Measurements from ENCODE around the gene ITIH4. TPM values are rescaled to one million over a fixed set of nuclear protein-coding genes. Genes with fewer than 3 reads are reported as not detected.

Gene ITIH4
- total and polyA plus RNA-seq, 10 of the 15 experiments (the other 5 are each of a cell fraction or from before 2014, with no cell fraction given) = 0.64 to 4.1 (median 1.3) TPM

GRCh38 chr3:52866427-52866826 is 36.0 kb upstream of the ITIH4 start:
- BruUV-seq (replicated peaks) = no TSS peak
- Histone ChIP-seq H3K9ac (ENCODE audit: control insufficient read depth, insufficient read depth, low read length) (no peak overlapping the region), H2AFZ (ENCODE audit: control insufficient read depth, low read depth, low read length) (no peak overlapping the region), H4K20me1 (ENCODE audit: control insufficient read depth, insufficient read depth) (no peaks in the 10 kb centered on the region), H3K4me1 (ENCODE audit: control insufficient read depth, insufficient read depth, low read length) (no peaks in the 10 kb centered on the region), H3K9me3 (replicated peaks; ENCODE audit: control insufficient read depth, insufficient read depth, low read length) (peaks cover 5% of the 10 kb centered on the region; the same call in 1 of the 3 replicates), H3K4me3 (no peak overlapping the region), H3K4me2 (ENCODE audit: control insufficient read depth, insufficient read depth) (no peak overlapping the region), H3K36me3 (ENCODE audit: control insufficient read depth in 2 of 2, insufficient read depth in 2 of 2, low read length in 1 of 2) (peaks cover 0 to 1% of the 10 kb centered on the region in 2 experiments; a peak in 2 of 4 replicates), H3K27ac (ENCODE audit: control insufficient read depth, insufficient read depth) (no peak overlapping the region), H3K79me2 (ENCODE audit: control insufficient read depth, insufficient read depth, low read length) (no peaks in the 10 kb centered on the region), H3K27me3 (replicated peaks in 1 of 2; ENCODE audit: control insufficient read depth in 2 of 2, insufficient read depth in 2 of 2, low read length in 1 of 2) (no peaks in the 10 kb centered on the region)
- no peak for TF ChIP-seq SMARCA5 (IDR thresholded peaks at IDR 0.05)
- TF ChIP-seq POLR2AphosphoS5 (IDR thresholded peaks at IDR 0.05; ENCODE audit: low read length) = no peak
- DNase-seq (ENCODE audit: low read depth, low spot score) (no peak), ATAC-seq (no peak), FAIRE-seq (no peak)
- in situ Hi-C loops (cut with MboI) (no loop called here), intact Hi-C loops (cut with micrococcal nuclease; ENCODE audit: unreplicated experiment) (no loop called here)
- POLR2A ChIA-PET = no interaction called here
- RAD21 ChIA-PET (ENCODE audit: unreplicated experiment) = no interaction called here
- SMC1A ChIA-PET (ENCODE audit: uncharacterized antibody, unreplicated experiment) = no interaction called here
- WGBS (ENCODE audit: insufficient coverage, insufficient replicate concordance, low lambda C conversion rate, missing lambda C conversion rate) = 89% methylated on average over 12 of the region's 12 CpGs
- CTCF ChIA-PET = interaction anchor here (0.8 kb wide), 1 partner anchor 68 kb away, joined by 3 read pairs; no protein-coding TSS in a partner anchor

GRCh38 chr3:52865994-52866393 is 35.5 kb upstream of the ITIH4 start:
- in situ Hi-C loops (cut with MboI) = no loop called here
- intact Hi-C loops (cut with micrococcal nuclease; ENCODE audit: unreplicated experiment) = no loop called here
- FAIRE-seq (no peak), DNase-seq (ENCODE audit: low read depth, low spot score) (no peak), ATAC-seq (no peak)
- ChIA-PET SMC1A (ENCODE audit: uncharacterized antibody, unreplicated experiment) (no interaction called here), CTCF (no interaction called here), POLR2A (no interaction called here), RAD21 (ENCODE audit: unreplicated experiment) (no interaction called here)
- Histone ChIP-seq H3K9ac (ENCODE audit: control insufficient read depth, insufficient read depth, low read length) (no peak overlapping the region), H3K36me3 (ENCODE audit: control insufficient read depth in 2 of 2, insufficient read depth in 2 of 2, low read length in 1 of 2) (peaks cover 0 to 1% of the 10 kb centered on the region in 2 experiments; a peak in 2 of 4 replicates), H3K4me2 (ENCODE audit: control insufficient read depth, insufficient read depth) (no peak overlapping the region), H2AFZ (ENCODE audit: control insufficient read depth, low read depth, low read length) (no peak overlapping the region), H3K27ac (ENCODE audit: control insufficient read depth, insufficient read depth) (no peak overlapping the region), H3K4me3 (no peak overlapping the region), H4K20me1 (ENCODE audit: control insufficient read depth, insufficient read depth) (no peaks in the 10 kb centered on the region), H3K27me3 (replicated peaks in 1 of 2; ENCODE audit: control insufficient read depth in 2 of 2, insufficient read depth in 2 of 2, low read length in 1 of 2) (no peaks in the 10 kb centered on the region), H3K79me2 (ENCODE audit: control insufficient read depth, insufficient read depth, low read length) (no peaks in the 10 kb centered on the region), H3K9me3 (replicated peaks; ENCODE audit: control insufficient read depth, insufficient read depth, low read length) (peaks cover 5% of the 10 kb centered on the region; the same call in 1 of the 3 replicates), H3K4me1 (ENCODE audit: control insufficient read depth, insufficient read depth, low read length) (no peaks in the 10 kb centered on the region)
- over 99% methylated on average over 13 of the region's 13 CpGs for WGBS (ENCODE audit: insufficient coverage, insufficient replicate concordance, low lambda C conversion rate, missing lambda C conversion rate)
- no TSS peak for BruUV-seq (replicated peaks)
- TF ChIP-seq MEF2A (IDR thresholded peaks at IDR 0.05; ENCODE audit: insufficient read depth, low read depth, low read length) = no peak
- no peak for TF ChIP-seq RAD51 (IDR thresholded peaks at IDR 0.05)
- TF ChIP-seq E2F8 (IDR thresholded peaks at IDR 0.05; ENCODE audit: low read depth, partially characterized antibody) = no peak
- no peak for TF ChIP-seq FOXK2 (IDR thresholded peaks at IDR 0.05)
- no peak for TF ChIP-seq BACH1 (IDR thresholded peaks at IDR 0.05; ENCODE audit: borderline replicate concordance)
- no peak for TF ChIP-seq EP300 (IDR thresholded peaks at IDR 0.05; ENCODE audit: borderline replicate concordance in 1 of 2, control insufficient read depth in 1 of 2, low read depth in 2 of 2, low read length in 2 of 2)
- no peak for TF ChIP-seq CHD2 (IDR thresholded peaks at IDR 0.05; ENCODE audit: borderline replicate concordance, low read depth, low read length)
- TF ChIP-seq CUX1 (IDR thresholded peaks at IDR 0.05; ENCODE audit: insufficient replicate concordance, low read depth, low read length) = no peak

Data from GM12878 (cell line).